MM.1S (cell line): ENCODE measurements around the gene PPL.

Experiments
- EZH2 ChIP-seq: fragments of 300-600 bp; sonication (generic); optimal IDR thresholded peaks from 2 replicates; pipeline ENCODE3; 2017; ENCODE audit warnings: low read depth, mild to moderate bottlenecking, antibody characterized with exemption, low read length, mixed read lengths
- EZH2phosphoT487 ChIP-seq: fragments of 300-600 bp; sonication (generic); IDR thresholded peaks from 2 replicates; pipeline ENCODE4 v1.6.1; 2018; ENCODE audit warnings: antibody characterized with exemption, low read length
- TF ChIP-seq, protein P1 (sequence below): fragments of 300-600 bp; sonication (generic); IDR thresholded peaks from 2 replicates; pipeline ENCODE4 v1.5.1; 2016; ENCODE audit warnings: antibody characterized with exemption, low read length, mixed read lengths

DNA sequence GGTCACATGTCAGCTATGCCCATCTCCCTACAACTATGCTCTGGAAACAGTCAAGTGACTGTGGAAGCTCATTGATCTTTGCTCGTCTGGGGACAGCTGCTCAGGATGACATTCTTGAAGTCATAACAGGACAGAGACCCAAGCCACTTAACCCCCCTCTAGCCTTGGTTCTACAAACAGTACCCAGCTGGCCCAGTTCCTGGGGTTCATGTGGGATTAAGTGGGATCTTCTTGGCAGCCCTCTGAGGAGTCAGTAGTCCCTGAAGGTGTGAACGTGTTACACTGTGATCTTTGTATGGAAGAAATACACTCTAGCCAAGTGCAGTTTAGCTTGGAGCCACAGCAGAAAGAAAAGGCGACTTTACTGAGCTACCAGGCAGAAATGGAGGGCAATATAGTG is 63.9 kb downstream of the PPL start:
- TF ChIP-seq, protein P1, sequence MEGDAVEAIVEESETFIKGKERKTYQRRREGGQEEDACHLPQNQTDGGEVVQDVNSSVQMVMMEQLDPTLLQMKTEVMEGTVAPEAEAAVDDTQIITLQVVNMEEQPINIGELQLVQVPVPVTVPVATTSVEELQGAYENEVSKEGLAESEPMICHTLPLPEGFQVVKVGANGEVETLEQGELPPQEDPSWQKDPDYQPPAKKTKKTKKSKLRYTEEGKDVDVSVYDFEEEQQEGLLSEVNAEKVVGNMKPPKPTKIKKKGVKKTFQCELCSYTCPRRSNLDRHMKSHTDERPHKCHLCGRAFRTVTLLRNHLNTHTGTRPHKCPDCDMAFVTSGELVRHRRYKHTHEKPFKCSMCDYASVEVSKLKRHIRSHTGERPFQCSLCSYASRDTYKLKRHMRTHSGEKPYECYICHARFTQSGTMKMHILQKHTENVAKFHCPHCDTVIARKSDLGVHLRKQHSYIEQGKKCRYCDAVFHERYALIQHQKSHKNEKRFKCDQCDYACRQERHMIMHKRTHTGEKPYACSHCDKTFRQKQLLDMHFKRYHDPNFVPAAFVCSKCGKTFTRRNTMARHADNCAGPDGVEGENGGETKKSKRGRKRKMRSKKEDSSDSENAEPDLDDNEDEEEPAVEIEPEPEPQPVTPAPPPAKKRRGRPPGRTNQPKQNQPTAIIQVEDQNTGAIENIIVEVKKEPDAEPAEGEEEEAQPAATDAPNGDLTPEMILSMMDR: no peak
- TF ChIP-seq EZH2: no peak
- TF ChIP-seq EZH2phosphoT487: no peak
